Muscle of arm (tissue), 12 donors: ENCODE measurements around the gene CCDC83. TPM values are rescaled to one million over a fixed set of nuclear protein-coding genes. Genes with fewer than 3 reads are reported as not detected.
"Not testable (repeated sequence)": the region's sequence is repeated elsewhere in the genome, so short reads cannot be mapped to it uniquely, and the experiment has no call there.

Experiments used
- DNase-seq: peaks from one replicate; pipeline ENCODE4 v3.0.0-alpha.2; 2013
- polyA plus RNA-seq, 12 donors: library from polyadenylated mRNA; unstranded; fragments of 120-200 nt; gene quantifications; one replicate each; pipeline ENCODE4 v1.2.1, GENCODE V29; 2013; ENCODE audit not compliant: insufficient read length in 12 of 12

CCDC83 gene
- polyA plus RNA-seq, 12 donors = not detected

DNA sequence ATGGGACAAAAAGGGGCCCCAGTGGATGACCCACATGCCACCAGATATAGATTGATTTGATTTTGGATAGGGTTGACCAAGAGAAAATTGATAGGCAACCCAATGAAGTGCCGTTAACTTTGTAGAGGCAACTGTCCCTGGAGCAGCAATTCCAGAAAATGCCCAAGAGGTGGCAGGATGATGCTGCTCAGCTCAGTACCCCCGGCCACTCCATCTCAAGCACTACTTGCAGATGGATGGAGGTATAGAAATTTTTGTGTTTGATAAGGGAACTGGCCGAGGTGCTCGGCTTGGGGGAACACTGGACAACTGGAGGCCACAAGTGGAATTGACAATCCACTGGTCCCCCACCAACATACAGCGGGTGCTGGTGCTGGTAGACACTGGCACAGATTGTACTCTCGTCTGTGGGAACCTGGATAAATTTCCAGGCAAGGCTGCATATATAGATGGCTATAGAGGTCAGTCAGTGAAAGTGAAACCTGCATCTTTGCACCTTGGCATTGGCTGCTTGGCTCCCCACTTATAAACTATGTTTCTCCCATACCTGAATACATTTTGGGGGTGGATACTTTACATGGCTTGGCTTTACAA, 86.3 kb downstream of the CCDC83 start:
- DNase-seq = no peak

- DNase-seq = no peak
Observed at GRCh38 chr11:85945296-85945695, 90.1 kb downstream of the CCDC83 start.

- no peak for DNase-seq
Observed at GRCh38 chr11:85945788-85946187, 90.6 kb downstream of the CCDC83 start.

DNA sequence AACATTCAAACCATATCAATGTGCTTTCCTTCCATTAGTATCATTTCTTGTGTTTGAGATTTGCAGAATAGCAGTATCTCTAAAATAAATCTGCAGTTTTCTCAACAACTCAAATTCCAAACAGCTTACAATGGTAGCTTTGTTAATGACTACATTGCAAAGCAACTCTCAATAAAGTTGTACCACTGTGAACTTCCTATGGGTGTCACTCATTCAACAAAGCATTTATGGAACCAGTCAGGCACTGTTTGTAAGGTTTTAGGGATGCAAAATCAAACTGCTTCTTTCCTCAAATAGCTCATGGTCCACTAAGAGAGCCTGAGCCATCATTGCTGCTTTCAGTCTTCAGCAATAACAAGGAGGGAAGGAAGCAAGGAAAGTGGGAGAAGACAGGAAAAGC, 91.0 kb downstream of the CCDC83 start:
- no peak for DNase-seq

DNA sequence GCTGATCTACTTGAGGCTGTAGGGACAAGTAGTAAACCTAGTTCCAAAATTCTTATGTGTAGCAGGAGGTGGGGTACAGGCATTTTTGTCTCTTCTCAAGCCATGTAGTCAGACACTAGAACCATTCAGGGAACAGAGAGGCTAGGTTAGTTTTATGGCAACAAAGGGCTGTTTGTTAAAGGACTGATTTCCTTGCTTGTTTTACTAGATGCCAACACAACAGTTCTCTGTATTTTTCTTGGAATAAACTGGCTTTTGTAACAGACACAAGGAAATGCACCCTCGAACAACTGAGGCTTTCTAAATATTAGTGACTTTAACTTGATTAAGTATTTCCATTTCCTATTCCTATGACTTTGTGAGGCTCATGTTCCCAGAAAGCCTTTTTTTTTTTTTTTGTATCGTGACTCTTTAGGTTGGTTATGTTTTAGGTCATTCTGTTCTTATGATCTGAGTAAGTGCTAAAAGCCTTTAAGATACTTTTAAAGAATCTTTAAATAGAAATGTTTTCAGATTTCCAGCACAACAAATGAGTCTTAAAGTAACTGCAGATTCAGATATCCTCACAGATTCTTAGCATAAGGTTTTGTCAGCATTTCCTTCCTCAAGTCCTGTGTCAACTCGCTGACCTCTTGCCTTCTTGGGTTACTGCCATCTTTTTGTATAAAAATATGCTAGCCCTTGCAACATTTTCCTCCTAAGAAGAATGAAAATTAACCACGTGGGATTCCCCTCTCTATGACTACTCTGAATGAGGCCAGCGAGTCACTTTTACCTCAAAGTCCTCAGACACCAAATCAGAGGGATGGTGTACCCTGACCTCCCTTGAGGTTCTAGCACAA, 92.5 kb downstream of the CCDC83 start:
- DNase-seq = no peak

DNA sequence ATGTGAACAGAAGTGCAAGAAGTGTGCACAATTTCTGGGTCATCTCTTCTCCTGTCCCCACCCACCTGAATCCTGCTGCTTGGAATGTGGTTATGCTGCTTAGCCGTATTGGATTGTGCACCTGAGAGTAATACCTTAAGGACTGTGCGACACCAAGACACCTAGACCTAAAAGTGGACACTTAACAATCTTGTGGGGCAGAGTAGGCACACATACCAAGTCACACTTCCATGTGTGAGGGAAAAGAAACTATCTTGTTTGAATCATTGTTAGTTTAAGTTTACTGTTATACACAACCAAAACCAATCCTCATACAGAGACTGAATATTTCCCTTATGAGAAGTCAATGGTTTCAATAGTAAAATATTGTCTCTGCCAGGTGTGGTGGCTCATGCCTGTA, 93.7 kb downstream of the CCDC83 start:
- no peak for DNase-seq

- no peak for DNase-seq
Observed at GRCh38 chr11:85949798-85950197, 94.6 kb downstream of the CCDC83 start.

- DNase-seq = no peak
Observed at GRCh38 chr11:85950317-85951048, 95.3 kb downstream of the CCDC83 start.

- DNase-seq = no peak
Observed at GRCh38 chr11:85951049-85951405, 95.8 kb downstream of the CCDC83 start.

- DNase-seq = no peak
Observed at GRCh38 chr11:85951428-85952107, 96.4 kb downstream of the CCDC83 start.

DNA sequence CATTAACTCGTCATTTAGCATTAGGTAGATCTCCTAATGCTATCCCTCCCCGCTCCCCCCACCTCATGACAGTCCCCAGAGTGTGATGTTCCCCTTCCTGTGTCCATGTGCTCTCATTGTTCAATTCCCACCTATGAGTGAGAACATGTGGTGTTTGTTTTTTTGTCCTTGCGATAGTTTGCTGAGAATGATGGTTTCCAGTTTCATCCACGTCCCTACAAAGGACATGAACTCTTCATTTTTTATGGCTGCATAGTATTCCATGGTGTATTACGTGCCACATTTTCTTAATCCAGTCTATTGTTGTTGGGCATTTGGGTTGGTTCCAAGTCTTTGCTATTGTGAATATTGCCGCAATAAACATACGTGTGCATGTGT, 96.9 kb downstream of the CCDC83 start:
- DNase-seq = not testable (repeated sequence)

DNA sequence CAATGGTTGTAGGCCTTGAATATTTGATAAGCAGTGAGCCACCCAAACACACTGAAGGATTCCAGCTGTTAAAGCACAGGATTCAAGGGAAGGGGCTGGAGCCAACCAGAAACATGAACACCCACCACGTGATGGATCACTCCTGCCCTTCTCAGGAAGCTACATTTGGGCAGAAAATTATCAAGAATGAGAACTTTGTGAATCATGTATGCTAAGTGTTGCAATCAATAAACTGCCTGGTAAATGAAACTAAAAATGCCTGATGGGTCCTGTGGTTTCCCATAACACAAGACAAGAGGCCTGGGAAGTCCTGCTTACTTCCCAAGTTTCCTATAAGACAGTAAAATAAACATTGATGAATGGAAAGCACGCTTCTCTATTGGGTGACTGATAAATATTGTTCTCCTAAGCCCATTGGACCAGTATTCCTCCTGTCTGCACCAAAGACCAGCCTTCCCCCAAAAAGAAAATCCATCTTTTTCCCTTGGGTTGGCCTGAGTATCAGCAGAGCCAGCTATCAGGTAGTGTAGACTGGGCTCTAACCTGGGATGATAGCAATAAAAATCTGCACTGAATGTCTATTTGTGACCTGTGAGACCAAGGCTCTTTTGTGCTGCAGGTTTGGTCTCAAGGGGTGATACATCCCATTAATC, 98.4 kb downstream of the CCDC83 start:
- DNase-seq = no peak

DNA sequence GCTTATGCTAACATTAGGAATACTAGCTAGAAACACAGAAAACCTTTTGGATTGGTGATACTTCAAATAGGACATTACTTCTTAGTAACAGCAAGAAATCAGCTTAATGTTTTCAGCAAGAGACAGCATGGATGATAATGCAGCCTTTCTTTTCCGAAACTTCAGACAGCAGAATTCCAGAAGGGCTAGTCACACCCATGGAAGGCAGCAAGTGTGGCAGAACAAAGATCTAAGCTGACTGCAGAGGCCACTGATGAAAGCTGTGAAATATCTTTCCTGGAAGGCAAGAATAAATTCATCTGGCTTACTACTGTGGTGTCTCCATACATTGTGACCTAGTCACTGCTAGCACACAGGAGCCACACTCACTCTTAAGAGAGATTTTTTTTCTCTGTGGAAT, 100.3 kb downstream of the CCDC83 start:
- no peak for DNase-seq

- DNase-seq = no peak
Observed at GRCh38 chr11:85960678-85961077, 105.5 kb downstream of the CCDC83 start.

- no peak for DNase-seq
Observed at GRCh38 chr11:85961130-85961529, 105.9 kb downstream of the CCDC83 start.

GRCh38 chr11:85961930-85962363, 106.8 kb downstream of the CCDC83 start:
- peak; percentile 25 for DNase-seq

DNA sequence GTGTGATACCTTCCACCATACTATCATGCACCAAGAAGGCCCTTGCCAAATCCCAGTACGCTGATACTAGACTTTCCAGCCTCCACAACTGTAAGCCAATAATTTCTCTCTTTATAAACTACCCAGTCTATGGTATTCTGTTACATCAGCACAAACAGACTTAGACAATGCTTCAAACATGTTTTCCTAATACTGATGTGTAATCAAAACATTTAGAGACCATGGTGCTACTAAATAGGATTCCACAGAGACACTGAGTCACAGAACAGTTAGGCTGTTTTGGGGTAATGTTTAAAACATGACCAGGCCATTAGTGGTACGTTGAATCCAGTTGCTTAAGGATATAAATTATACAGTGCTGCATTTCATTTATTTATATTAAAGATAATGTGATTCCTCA, 110.0 kb downstream of the CCDC83 start:
- DNase-seq = no peak

GRCh38 chr11:85967457-85967856, 112.3 kb downstream of the CCDC83 start:
- DNase-seq = no peak
